T-helper 22 cell (primary cell): ENCODE measurements around the gene CDC23.
"Not testable (repeated sequence)": the region's sequence is repeated elsewhere in the genome, so short reads cannot be mapped to it uniquely, and the experiment has no call there.

Experiments used
- DNase-seq: peaks from one replicate; pipeline ENCODE4 v3.0.0-alpha.2; 2020; ENCODE audit warnings: low read depth

CDC23 gene

GRCh38 chr5:138210985-138211384 is 2.1 kb downstream of the CDC23 start:
- DNase-seq: no peak

GRCh38 chr5:138193859-138194258 is 19.3 kb downstream of the CDC23 start:
- not testable (repeated sequence) for DNase-seq

- DNase-seq: no peak
Observed at GRCh38 chr5:138192826-138193225, 20.3 kb downstream of the CDC23 start.

- DNase-seq: no peak
Observed at GRCh38 chr5:138188626-138189025, 24.5 kb downstream of the CDC23 start.

- DNase-seq: no peak
Observed at GRCh38 chr5:138186002-138186447, 27.1 kb downstream of the CDC23 start.

- DNase-seq: no peak
Observed at GRCh38 chr5:138182808-138183207, 30.3 kb downstream of the CDC23 start.

- DNase-seq: no peak
Observed at GRCh38 chr5:138180841-138181240, 32.3 kb downstream of the CDC23 start.

- DNase-seq: no peak
Observed at GRCh38 chr5:138180183-138180782, 32.8 kb downstream of the CDC23 start.

- DNase-seq: no peak
Observed at GRCh38 chr5:138179277-138179857, 33.8 kb downstream of the CDC23 start.

- DNase-seq: peak; percentile 81
Observed at GRCh38 chr5:138178516-138179276, 34.4 kb downstream of the CDC23 start, which contains the start of the genes BRD8 and KIF20A. BRD8 (minus strand) TSS chr5:138178630; CDS start chr5:138178614, 16 bp downstream. KIF20A (plus strand) TSS chr5:138179112; CDS start chr5:138179681, 569 bp downstream.

GRCh38 chr5:138177941-138178515 is 35.1 kb downstream of the CDC23 start:
- DNase-seq: no peak

GRCh38 chr5:138170299-138170698 is 42.8 kb downstream of the CDC23 start:
- no peak for DNase-seq

GRCh38 chr5:138169124-138169523 is 44.0 kb downstream of the CDC23 start:
- no peak for DNase-seq

- DNase-seq: no peak
Observed at GRCh38 chr5:138163721-138164120, 49.4 kb downstream of the CDC23 start.

- no peak for DNase-seq
Observed at GRCh38 chr5:138160706-138161105, 52.4 kb downstream of the CDC23 start.

GRCh38 chr5:138159666-138160065 is 53.5 kb downstream of the CDC23 start:
- DNase-seq: no peak

- no peak for DNase-seq
Observed at GRCh38 chr5:138157626-138158025, 55.5 kb downstream of the CDC23 start.

- DNase-seq: not testable (repeated sequence)
Observed at GRCh38 chr5:138155977-138156376, 57.1 kb downstream of the CDC23 start.

- no peak for DNase-seq
Observed at GRCh38 chr5:138149530-138149929, 63.6 kb downstream of the CDC23 start.

- DNase-seq: no peak
Observed at GRCh38 chr5:138148811-138149210, 64.3 kb downstream of the CDC23 start.

- DNase-seq: not testable (repeated sequence)
Observed at GRCh38 chr5:138143578-138143977, 69.5 kb downstream of the CDC23 start.

GRCh38 chr5:138141734-138142133 is 71.4 kb downstream of the CDC23 start:
- no peak for DNase-seq

- DNase-seq: no peak
Observed at GRCh38 chr5:138140268-138140667, 72.9 kb downstream of the CDC23 start.
